Measurements from ENCODE around the gene KLHL14. TPM values are rescaled to one million over a fixed set of nuclear protein-coding genes. Genes with fewer than 3 reads are reported as not detected.

The KLHL14 gene
- total RNA-seq, 6 donors from 2014 or later, result 0.20 to 0.49 (median 0.44) TPM; not detected in 3

DNA sequence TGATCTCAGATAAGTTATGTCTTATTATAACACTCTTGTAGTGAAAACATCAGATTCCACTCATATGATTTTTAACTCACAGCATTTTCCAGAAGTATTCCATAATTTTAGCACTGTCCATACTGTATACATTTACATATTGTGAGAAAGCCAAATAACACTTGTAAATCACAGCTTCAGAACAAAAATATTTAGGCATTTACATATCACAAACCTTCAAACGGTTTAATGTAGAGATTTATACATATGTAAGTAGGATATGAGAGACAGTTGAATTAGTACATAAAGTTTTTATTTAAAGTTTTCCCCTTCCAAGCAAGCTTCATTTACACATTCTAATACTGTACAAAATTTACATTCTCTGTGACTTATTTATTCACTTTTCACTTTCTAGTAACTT lies 100.4 kb downstream of the KLHL14 start:
- ATAC-seq (ENCODE audit: low FRiP score in 2 of 2), result no peak
- WGBS, 2 donors, result 68 to 72% methylated on average over 1 of the region's 1 CpG

DNA sequence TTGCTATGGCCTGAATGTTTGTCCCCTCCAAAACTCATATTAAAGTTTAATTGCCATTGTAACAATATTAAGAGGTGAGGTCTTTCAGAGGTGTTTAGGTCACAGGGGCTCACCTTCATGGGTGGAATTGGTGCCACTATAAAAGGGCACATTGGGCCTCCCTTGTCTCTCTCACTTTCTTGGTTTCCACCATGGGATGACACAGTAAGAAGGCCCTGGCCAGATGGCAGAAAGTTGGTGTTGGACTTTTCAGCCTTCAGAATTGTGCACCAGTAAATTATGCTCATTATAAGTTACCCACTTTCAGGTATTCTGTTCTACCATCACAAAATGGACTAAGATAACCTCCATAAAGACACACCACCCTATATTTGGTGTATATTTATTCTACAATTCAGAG lies 102.1 kb downstream of the KLHL14 start:
- Histone ChIP-seq H3K36me3 (no peaks in the 10 kb centered on the region), H3K27ac (no peak overlapping the region), H3K27me3 (no peaks in the 10 kb centered on the region), H3K9me3 (no peaks in the 10 kb centered on the region), H3K4me3 (no peak overlapping the region), H3K4me1 (no peaks in the 10 kb centered on the region)
- ATAC-seq (ENCODE audit: low FRiP score in 2 of 2), result no peak
- TF ChIP-seq, protein P1, sequence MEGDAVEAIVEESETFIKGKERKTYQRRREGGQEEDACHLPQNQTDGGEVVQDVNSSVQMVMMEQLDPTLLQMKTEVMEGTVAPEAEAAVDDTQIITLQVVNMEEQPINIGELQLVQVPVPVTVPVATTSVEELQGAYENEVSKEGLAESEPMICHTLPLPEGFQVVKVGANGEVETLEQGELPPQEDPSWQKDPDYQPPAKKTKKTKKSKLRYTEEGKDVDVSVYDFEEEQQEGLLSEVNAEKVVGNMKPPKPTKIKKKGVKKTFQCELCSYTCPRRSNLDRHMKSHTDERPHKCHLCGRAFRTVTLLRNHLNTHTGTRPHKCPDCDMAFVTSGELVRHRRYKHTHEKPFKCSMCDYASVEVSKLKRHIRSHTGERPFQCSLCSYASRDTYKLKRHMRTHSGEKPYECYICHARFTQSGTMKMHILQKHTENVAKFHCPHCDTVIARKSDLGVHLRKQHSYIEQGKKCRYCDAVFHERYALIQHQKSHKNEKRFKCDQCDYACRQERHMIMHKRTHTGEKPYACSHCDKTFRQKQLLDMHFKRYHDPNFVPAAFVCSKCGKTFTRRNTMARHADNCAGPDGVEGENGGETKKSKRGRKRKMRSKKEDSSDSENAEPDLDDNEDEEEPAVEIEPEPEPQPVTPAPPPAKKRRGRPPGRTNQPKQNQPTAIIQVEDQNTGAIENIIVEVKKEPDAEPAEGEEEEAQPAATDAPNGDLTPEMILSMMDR (IDR thresholded peaks at IDR 0.05), result no peak
- no peak for TF ChIP-seq EP300 (IDR thresholded peaks at IDR 0.05)
- TF ChIP-seq POLR2AphosphoS5 (IDR thresholded peaks at IDR 0.05), result no peak
- TF ChIP-seq POLR2A (IDR thresholded peaks at IDR 0.05), result no peak
- DNase-seq, result no peak

More for the DNA sequence above, 100.4 kb downstream of the KLHL14 start:
- Histone ChIP-seq H3K27me3 (no peaks in the 10 kb centered on the region), H3K4me3 (no peak overlapping the region), H3K4me1 (no peaks in the 10 kb centered on the region), H3K9me3 (no peaks in the 10 kb centered on the region), H3K36me3 (no peaks in the 10 kb centered on the region), H3K27ac (no peak overlapping the region)
- TF ChIP-seq POLR2A (IDR thresholded peaks at IDR 0.05) (no peak), POLR2AphosphoS5 (IDR thresholded peaks at IDR 0.05) (no peak), EP300 (IDR thresholded peaks at IDR 0.05) (no peak)
- TF ChIP-seq, protein P1 (IDR thresholded peaks at IDR 0.05), result no peak
- DNase-seq, result no peak

DNA sequence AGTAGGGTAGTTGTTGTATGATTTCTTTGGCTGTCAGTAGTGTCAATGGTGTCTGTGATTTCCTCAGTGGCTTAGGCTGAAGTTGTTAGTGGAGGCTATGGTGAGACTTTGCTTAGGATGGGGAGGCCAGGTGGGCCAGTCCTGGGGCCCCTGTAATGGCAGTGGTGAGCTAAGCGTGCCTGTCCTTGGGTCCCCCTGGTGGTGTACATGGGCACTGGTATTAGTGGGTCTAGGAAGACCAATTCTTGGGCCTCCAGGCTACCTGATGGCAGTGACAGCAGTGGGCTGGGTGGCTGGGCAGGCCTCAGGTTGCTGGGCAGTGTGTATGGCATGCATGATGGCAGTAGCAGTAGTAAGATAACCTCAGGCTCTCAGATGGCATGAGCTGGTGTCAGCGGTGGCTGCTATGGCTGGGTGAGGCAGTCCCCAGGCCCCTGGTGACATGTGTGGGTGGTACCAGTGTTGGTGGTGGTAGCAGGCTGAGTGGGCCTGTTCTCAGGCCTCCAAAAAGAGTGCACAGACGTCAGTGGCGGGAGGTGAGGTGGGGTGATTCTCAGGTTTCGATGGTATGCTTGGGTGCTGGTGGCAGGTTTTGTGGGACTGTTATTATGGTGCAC lies 103.2 kb downstream of the KLHL14 start:
- WGBS, 2 donors, result 72 to 87% methylated on average over 3 to 5 of the region's 5 CpGs
- TF ChIP-seq, protein P1 (IDR thresholded peaks at IDR 0.05), result no peak
- TF ChIP-seq POLR2AphosphoS5 (IDR thresholded peaks at IDR 0.05), result no peak
- no peak for TF ChIP-seq EP300 (IDR thresholded peaks at IDR 0.05)
- no peak for TF ChIP-seq POLR2A (IDR thresholded peaks at IDR 0.05)
- no peak overlapping the region for H3K4me3 ChIP-seq
- DNase-seq, result peak in 1 of 2 donors; percentile 22
- no peaks in the 10 kb centered on the region for H3K9me3 ChIP-seq
- no peaks in the 10 kb centered on the region for H3K36me3 ChIP-seq
- H3K27ac ChIP-seq, result no peak overlapping the region
- no peaks in the 10 kb centered on the region for H3K27me3 ChIP-seq
- peak in 1 of 2 donors; percentile 16 for ATAC-seq (ENCODE audit: low FRiP score in 2 of 2)
- no peaks in the 10 kb centered on the region for H3K4me1 ChIP-seq

DNA sequence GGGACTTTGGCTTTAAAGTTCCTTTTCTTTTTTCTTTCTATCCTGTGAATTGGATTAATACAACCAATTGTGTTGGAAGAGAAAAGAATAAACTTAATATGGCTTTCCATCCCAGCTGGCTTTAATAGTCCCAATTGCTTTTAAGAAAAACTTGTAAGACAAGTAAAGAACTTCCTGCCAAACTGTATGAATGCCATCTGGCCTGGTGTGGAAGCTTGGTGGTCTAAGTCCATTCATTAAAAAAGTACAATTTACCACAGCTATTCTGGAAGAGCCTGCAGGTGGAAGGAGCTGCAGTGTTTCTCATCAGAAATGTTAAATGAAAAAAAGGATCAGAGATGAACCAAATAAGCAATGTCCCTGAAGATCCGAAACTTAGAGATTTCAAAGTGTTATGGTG lies 103.9 kb downstream of the KLHL14 start:
- DNase-seq (no peak), ATAC-seq (ENCODE audit: low FRiP score in 2 of 2) (no peak)
- WGBS, 2 donors, result 74 to 93% methylated on average over 1 of the region's 1 CpG

More for the DNA sequence above, 103.9 kb downstream of the KLHL14 start:
- no peak overlapping the region for H3K4me3 ChIP-seq
- no peaks in the 10 kb centered on the region for H3K9me3 ChIP-seq
- H3K27ac ChIP-seq, result no peak overlapping the region
- H3K4me1 ChIP-seq, result no peaks in the 10 kb centered on the region
- no peaks in the 10 kb centered on the region for H3K27me3 ChIP-seq
- TF ChIP-seq EP300 (IDR thresholded peaks at IDR 0.05) (no peak), POLR2A (IDR thresholded peaks at IDR 0.05) (no peak), POLR2AphosphoS5 (IDR thresholded peaks at IDR 0.05) (no peak)
- TF ChIP-seq, protein P1 (IDR thresholded peaks at IDR 0.05), result no peak
- H3K36me3 ChIP-seq, result no peaks in the 10 kb centered on the region
